ENCODE data around the gene TCFL5. TPM values are rescaled to one million over a fixed set of nuclear protein-coding genes. Genes with fewer than 3 reads are reported as not detected.

TCFL5 gene
- total RNA-seq, 1 donor from 2014 or later = 7.9 TPM

DNA sequence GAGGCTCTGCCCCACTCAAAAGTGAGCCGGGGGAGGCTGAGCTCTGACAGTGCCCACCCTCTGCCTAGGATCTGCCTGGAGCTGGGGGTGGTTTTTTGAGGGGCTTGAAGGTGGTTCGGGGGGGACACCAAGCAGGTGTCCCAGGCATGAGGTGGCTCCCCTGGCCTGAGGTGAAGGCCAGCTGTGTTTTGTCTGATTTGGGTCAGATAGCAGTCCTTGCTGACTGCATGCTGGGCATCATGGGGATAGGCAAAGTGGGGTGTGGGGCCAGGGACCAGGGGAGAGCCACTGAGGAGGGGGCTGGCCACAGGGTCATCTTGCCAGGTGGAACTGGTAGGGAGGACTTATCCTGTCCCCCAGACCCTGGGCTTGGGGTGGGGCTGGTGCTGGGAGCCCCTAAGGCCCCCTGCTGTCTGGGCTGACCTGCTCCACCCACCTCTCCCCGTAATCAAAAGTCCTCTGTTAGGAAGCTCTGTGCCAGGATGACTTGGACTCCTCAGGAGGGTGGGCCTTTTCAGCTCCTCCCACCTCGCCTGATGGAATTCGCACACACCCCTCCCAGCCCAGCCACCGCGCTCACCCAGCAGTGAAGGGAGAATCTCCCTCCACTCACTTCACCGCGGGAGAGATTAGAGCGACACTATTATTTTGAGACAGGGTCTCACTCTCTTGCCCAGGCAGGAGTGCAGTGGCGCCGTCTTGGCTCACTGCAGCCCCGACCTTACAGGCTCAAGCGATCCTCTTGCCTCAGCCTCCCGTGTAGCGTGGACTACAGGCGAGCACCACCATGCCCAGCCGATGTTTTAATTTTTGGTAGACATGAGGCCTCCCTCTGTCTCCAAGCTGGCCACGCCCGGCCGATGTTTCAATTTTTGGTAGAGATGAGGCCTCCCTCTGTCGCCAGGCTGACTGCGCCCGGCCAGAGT lies 46.3 kb downstream of the TCFL5 start:
- H3K27ac Mint-ChIP-seq = peak overlapping the region; percentile 88
- H3K4me3 Mint-ChIP-seq (ENCODE audit: low read depth) = peak overlapping the region; percentile 58
- no peak for DNase-seq (ENCODE audit: low spot score, unreplicated experiment)

DNA sequence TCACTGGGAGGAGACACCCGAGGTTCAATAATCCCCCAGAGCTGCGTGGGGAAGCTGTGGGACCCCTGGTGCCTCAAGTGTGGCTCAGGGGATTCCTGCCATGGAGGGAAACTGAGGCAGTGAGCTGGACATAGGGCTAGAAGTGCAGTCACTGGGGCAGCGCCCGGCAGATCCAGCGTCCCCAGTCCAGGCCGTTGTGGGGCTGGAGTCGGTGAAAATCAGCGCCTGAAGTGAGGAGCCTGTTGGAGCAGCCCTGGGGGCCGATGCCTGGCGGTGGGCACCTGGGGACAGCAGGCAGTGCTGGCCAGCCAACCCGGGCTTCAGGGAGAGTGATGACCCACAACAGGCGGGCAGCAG lies 46.9 kb downstream of the TCFL5 start:
- Mint-ChIP-seq H3K27ac (no peak overlapping the region), H3K9me3 (ENCODE audit: low read depth) (no peaks in the 10 kb centered on the region), H3K4me3 (ENCODE audit: low read depth) (no peak overlapping the region), H3K27me3 (peaks cover 11% of the 10 kb centered on the region), H3K4me1 (ENCODE audit: low read depth) (peaks cover 8% of the 10 kb centered on the region), H3K36me3 (ENCODE audit: insufficient read depth) (peaks cover 1% of the 10 kb centered on the region)
- TF ChIP-seq, protein P1, sequence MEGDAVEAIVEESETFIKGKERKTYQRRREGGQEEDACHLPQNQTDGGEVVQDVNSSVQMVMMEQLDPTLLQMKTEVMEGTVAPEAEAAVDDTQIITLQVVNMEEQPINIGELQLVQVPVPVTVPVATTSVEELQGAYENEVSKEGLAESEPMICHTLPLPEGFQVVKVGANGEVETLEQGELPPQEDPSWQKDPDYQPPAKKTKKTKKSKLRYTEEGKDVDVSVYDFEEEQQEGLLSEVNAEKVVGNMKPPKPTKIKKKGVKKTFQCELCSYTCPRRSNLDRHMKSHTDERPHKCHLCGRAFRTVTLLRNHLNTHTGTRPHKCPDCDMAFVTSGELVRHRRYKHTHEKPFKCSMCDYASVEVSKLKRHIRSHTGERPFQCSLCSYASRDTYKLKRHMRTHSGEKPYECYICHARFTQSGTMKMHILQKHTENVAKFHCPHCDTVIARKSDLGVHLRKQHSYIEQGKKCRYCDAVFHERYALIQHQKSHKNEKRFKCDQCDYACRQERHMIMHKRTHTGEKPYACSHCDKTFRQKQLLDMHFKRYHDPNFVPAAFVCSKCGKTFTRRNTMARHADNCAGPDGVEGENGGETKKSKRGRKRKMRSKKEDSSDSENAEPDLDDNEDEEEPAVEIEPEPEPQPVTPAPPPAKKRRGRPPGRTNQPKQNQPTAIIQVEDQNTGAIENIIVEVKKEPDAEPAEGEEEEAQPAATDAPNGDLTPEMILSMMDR (IDR thresholded peaks at IDR 0.05; ENCODE audit: unreplicated experiment) = no peak
- no peak for DNase-seq (ENCODE audit: low spot score, unreplicated experiment)

More for the DNA sequence above, 46.3 kb downstream of the TCFL5 start:
- H3K36me3 Mint-ChIP-seq (ENCODE audit: insufficient read depth) = peaks cover 1% of the 10 kb centered on the region
- peaks cover 11% of the 10 kb centered on the region for H3K27me3 Mint-ChIP-seq
- H3K4me1 Mint-ChIP-seq (ENCODE audit: low read depth) = peaks cover 8% of the 10 kb centered on the region
- no peaks in the 10 kb centered on the region for H3K9me3 Mint-ChIP-seq (ENCODE audit: low read depth)
- TF ChIP-seq, protein P1 (IDR thresholded peaks at IDR 0.05; ENCODE audit: unreplicated experiment) = no peak

- H3K36me3 Mint-ChIP-seq (ENCODE audit: insufficient read depth) = peaks cover 1% of the 10 kb centered on the region
- no peak overlapping the region for H3K4me3 Mint-ChIP-seq (ENCODE audit: low read depth)
- TF ChIP-seq, protein P1 (IDR thresholded peaks at IDR 0.05; ENCODE audit: unreplicated experiment) = no peak
Observed at GRCh38 chr20:62814060-62814708, 47.4 kb downstream of the TCFL5 start.

DNA sequence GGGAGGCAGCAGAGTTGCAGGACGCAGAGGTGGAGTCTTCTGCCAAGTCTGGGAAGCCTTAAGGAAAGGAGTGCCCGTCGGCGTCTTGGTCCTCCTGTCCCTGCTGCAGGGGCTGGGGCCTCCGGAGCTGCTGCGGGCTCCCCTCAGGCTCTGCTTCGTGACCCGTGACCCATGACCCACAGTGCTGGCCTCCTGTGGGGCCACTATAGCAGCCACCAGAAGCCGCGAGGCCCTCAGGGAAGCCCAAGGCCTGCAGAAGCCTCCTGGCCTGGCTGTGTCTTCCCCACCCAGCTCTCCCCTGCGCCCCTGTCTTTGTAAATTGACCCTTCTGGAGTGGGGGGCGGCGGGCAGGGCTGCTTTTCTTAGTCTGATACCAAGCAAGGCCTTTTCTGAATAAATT lies 48.0 kb downstream of the TCFL5 start:
- Mint-ChIP-seq H3K27ac (no peak overlapping the region), H3K27me3 (peaks cover 11% of the 10 kb centered on the region), H3K4me3 (ENCODE audit: low read depth) (no peak overlapping the region), H3K36me3 (ENCODE audit: insufficient read depth) (peaks cover 1% of the 10 kb centered on the region), H3K4me1 (ENCODE audit: low read depth) (peaks cover 8% of the 10 kb centered on the region), H3K9me3 (ENCODE audit: low read depth) (no peaks in the 10 kb centered on the region)
- TF ChIP-seq, protein P1 (IDR thresholded peaks at IDR 0.05; ENCODE audit: unreplicated experiment) = no peak
- DNase-seq (ENCODE audit: low spot score, unreplicated experiment) = no peak

More at GRCh38 chr20:62814060-62814708, 47.4 kb downstream of the TCFL5 start:
- Mint-ChIP-seq H3K4me1 (ENCODE audit: low read depth) (peaks cover 8% of the 10 kb centered on the region), H3K9me3 (ENCODE audit: low read depth) (no peaks in the 10 kb centered on the region), H3K27ac (no peak overlapping the region), H3K27me3 (peaks cover 11% of the 10 kb centered on the region)
- no peak for DNase-seq (ENCODE audit: low spot score, unreplicated experiment)

- no peak for DNase-seq (ENCODE audit: low spot score, unreplicated experiment)
- H3K9me3 Mint-ChIP-seq (ENCODE audit: low read depth) = no peaks in the 10 kb centered on the region
- H3K27ac Mint-ChIP-seq = no peak overlapping the region
- TF ChIP-seq, protein P1 (IDR thresholded peaks at IDR 0.05; ENCODE audit: unreplicated experiment) = no peak
- H3K27me3 Mint-ChIP-seq = peaks cover 11% of the 10 kb centered on the region
- H3K4me1 Mint-ChIP-seq (ENCODE audit: low read depth) = peaks cover 7% of the 10 kb centered on the region
- peaks cover 5% of the 10 kb centered on the region for H3K36me3 Mint-ChIP-seq (ENCODE audit: insufficient read depth)
- no peak overlapping the region for H3K4me3 Mint-ChIP-seq (ENCODE audit: low read depth)
Observed at GRCh38 chr20:62812907-62813200, 48.8 kb downstream of the TCFL5 start.

Data from progenitor cell of endocrine pancreas (in vitro differentiated cells).